HUES64 (cell line): ENCODE measurements around the gene CCDC187.

Experiments used
- H3K27ac ChIP-seq: 2 replicates; pipeline ENCODE4 v1.7.0; 2013; ENCODE audit warnings: low read depth, low read length, inconsistent platforms
- H3K27me3 ChIP-seq: 2 replicates; pipeline ENCODE4 v1.6.1; 2013; ENCODE audit warnings: mild to moderate bottlenecking, low read length; ENCODE audit not compliant: insufficient read depth
- H3K36me3 ChIP-seq: 2 replicates; pipeline ENCODE4 v1.6.1; 2013; ENCODE audit warnings: mild to moderate bottlenecking, low read length; ENCODE audit not compliant: insufficient read depth
- H3K4me1 ChIP-seq: 2 replicates; pipeline ENCODE4 v1.6.1; 2013; ENCODE audit warnings: mild to moderate bottlenecking, low read length, moderate library complexity; ENCODE audit not compliant: insufficient read depth
- H3K4me3 ChIP-seq: 2 replicates; pipeline ENCODE4 v1.5.1; 2013; ENCODE audit warnings: mild to moderate bottlenecking, low read length, moderate library complexity
- H3K9ac ChIP-seq: 2 replicates; pipeline ENCODE4 v1.6.1; 2013; ENCODE audit warnings: mild to moderate bottlenecking, low read depth, low read length
- H3K9me3 ChIP-seq: 2 replicates; pipeline ENCODE4 v1.6.1; 2013; ENCODE audit warnings: low read depth, low read length; ENCODE audit not compliant: insufficient read depth
- WGBS: fragments of 150-250, 120-280 bp; methylation state at CpG from one replicate; pipeline ENCODE4 v1.1.7; 2013; ENCODE audit warnings: missing lambda C conversion rate; 5-methylcytosine and 5-hydroxymethylcytosine counted together

The CCDC187 gene

DNA sequence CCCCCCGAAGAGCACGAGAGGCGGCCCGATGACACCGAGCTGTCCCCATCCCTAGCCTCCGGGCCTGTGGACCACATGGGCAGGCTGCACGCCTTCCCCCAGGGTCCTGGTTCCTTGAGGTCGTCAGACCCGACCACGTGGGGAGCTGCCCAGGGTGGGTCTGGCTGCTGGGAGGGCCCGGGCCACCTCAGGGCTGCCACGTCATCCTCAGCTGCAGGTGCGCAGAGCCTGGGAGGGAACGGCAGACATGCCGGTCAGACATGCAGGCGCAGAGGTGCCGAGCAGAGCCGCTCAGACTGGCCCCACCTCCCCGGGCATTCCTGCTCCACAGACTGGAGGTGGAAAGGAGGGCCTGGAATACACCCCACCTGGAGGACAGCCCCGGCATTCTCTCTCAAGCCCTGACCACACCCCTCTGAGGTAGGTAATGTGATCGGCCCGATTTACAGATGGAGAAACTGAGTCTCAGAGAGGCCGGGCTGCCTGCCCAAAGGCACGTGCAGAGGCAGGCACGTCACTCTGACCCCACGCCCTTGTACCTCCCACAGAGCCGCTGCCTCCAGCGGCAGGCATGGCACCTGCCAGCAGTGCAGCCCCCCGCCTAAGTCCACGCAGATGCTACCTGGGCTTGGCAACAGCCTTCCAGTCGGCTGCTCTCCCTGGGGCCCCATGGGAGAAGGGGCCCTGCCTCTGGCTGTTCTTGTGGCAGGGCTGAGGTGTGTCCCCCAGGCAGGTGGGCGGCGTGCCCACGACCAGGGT, 649 bp downstream of the CCDC187 start:
- Histone ChIP-seq H3K4me1 (no peaks in the 10 kb centered on the region), H3K27ac (no peak overlapping the region), H3K36me3 (no peaks in the 10 kb centered on the region), H3K4me3 (no peak overlapping the region), H3K9ac (no peak overlapping the region), H3K27me3 (no peaks in the 10 kb centered on the region), H3K9me3 (no peaks in the 10 kb centered on the region)
- WGBS: 92% methylated on average over 34 of the region's 34 CpGs

DNA sequence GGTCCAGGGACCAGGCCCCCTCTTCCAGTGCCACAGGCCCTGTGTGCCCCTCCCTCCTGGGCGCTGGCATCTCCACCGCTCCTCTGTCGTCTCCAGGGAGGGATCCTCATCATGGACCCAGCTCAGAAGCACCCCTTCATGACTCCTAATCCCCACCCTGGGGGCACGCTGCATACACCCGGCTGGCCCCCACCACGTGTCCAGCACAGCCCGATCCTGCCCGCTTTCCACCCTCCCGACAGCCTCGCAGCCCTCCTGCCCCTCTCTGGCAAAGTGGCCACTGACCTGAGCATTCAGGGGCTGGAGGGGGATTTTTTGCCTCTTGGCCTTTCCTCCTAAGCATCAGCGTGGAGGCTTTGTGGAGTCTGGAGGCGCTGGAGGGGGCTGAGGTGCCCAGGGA, 1.4 kb downstream of the CCDC187 start:
- Histone ChIP-seq H3K9me3 (no peaks in the 10 kb centered on the region), H3K4me3 (no peak overlapping the region), H3K4me1 (no peaks in the 10 kb centered on the region), H3K27me3 (no peaks in the 10 kb centered on the region), H3K9ac (no peak overlapping the region), H3K27ac (no peak overlapping the region), H3K36me3 (no peaks in the 10 kb centered on the region)
- 93% methylated on average over 12 of the region's 12 CpGs for WGBS

DNA sequence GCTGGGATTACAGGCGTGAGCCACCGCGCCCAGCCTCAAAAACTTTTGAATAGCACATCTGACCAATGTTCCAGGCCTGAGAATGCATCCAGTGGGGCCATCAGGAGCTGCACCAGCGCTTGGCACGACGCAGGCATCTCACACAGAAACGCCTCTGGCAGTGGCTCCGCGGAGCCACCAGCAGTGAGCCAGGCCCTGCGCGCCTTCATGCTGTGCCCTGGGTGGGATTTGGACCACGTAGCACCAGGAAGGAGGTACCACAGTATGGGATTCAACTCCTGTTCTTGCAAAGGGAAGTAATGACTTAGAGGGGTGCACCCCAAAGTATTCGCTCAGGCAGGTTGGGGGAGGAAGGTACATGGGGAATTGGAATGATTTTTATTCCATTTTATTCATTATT, 3.0 kb downstream of the CCDC187 start:
- H3K9me3 ChIP-seq: no peaks in the 10 kb centered on the region
- 96% methylated on average over 13 of the region's 13 CpGs for WGBS
- no peaks in the 10 kb centered on the region for H3K4me1 ChIP-seq
- H3K27me3 ChIP-seq: no peaks in the 10 kb centered on the region
- H3K4me3 ChIP-seq: no peak overlapping the region
- H3K27ac ChIP-seq: no peak overlapping the region
- H3K36me3 ChIP-seq: no peaks in the 10 kb centered on the region
- H3K9ac ChIP-seq: no peak overlapping the region

DNA sequence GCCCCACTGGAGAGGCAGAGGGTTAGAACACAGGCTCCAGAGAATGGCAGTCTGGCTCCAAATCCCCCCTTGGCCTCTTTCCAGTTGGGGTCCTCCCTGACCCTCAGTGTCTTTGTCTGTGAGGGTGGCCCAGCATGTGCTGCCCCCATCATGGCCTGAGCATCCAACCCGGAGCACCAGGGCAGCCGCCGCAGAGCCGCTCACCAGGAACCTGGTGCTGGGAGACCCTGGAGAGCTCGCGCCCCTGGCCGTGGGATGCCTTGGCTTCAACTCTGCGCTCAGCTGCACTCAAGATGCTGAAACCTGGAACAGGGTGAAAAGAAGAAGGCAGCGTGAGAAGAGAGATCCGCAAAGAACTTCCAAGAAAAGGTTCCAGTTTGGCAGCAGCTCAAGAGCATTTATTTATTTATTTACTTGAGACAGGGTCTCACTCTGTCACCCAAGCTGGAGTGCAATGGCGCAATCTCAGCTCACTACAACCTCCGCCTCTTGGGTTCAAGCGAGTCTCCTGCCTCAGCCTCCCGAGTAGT, 3.8 kb downstream of the CCDC187 start:
- no peak overlapping the region for H3K4me3 ChIP-seq
- H3K4me1 ChIP-seq: no peaks in the 10 kb centered on the region
- no peaks in the 10 kb centered on the region for H3K36me3 ChIP-seq
- H3K27ac ChIP-seq: no peak overlapping the region
- no peaks in the 10 kb centered on the region for H3K9me3 ChIP-seq
- no peak overlapping the region for H3K9ac ChIP-seq
- 94% methylated on average over 14 of the region's 14 CpGs for WGBS
- H3K27me3 ChIP-seq: no peaks in the 10 kb centered on the region

DNA sequence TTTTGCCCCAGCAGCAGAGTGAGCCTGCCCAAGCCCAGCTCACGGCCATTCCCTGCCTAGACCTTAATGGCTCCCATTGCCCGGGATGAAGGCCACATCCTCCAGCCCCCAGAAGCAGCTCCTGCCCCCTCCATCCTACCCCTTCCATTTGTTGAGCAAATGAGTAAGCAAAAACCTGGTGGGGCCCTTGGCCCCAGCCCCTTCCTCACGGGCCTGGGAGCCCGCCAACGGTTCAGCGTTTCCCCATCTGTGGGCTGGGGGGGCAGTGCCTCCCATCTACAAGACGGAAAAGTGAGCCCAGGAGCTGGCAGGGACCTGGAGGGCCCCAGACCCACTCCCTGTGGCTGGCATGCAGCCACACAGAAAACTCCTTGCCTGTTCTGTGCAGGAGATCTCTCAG, 4.4 kb downstream of the CCDC187 start:
- H3K4me3 ChIP-seq: no peak overlapping the region
- H3K4me1 ChIP-seq: no peaks in the 10 kb centered on the region
- no peaks in the 10 kb centered on the region for H3K36me3 ChIP-seq
- no peaks in the 10 kb centered on the region for H3K9me3 ChIP-seq
- 84% methylated on average over 7 of the region's 7 CpGs for WGBS
- H3K9ac ChIP-seq: no peak overlapping the region
- no peak overlapping the region for H3K27ac ChIP-seq
- H3K27me3 ChIP-seq: no peaks in the 10 kb centered on the region

- H3K4me3 ChIP-seq: no peak overlapping the region
- H3K27me3 ChIP-seq: no peaks in the 10 kb centered on the region
- WGBS: 89% methylated on average over 18 of the region's 18 CpGs
- H3K4me1 ChIP-seq: no peaks in the 10 kb centered on the region
- no peak overlapping the region for H3K27ac ChIP-seq
- no peak overlapping the region for H3K9ac ChIP-seq
- H3K9me3 ChIP-seq: no peaks in the 10 kb centered on the region
- no peaks in the 10 kb centered on the region for H3K36me3 ChIP-seq
Measured at GRCh38 chr9:136299116-136299515, 4.8 kb downstream of the CCDC187 start.

- H3K9me3 ChIP-seq: no peaks in the 10 kb centered on the region
- H3K27ac ChIP-seq: no peak overlapping the region
- H3K27me3 ChIP-seq: no peaks in the 10 kb centered on the region
- no peaks in the 10 kb centered on the region for H3K36me3 ChIP-seq
- H3K4me1 ChIP-seq: no peaks in the 10 kb centered on the region
- WGBS: 75% methylated on average over 26 of the region's 26 CpGs
- no peak overlapping the region for H3K9ac ChIP-seq
- H3K4me3 ChIP-seq: no peak overlapping the region
Measured at GRCh38 chr9:136297766-136298735, 5.8 kb downstream of the CCDC187 start.

- no peaks in the 10 kb centered on the region for H3K9me3 ChIP-seq
- no peak overlapping the region for H3K4me3 ChIP-seq
- H3K36me3 ChIP-seq: no peaks in the 10 kb centered on the region
- no peak overlapping the region for H3K27ac ChIP-seq
- no peak overlapping the region for H3K9ac ChIP-seq
- 92% methylated on average over 25 of the region's 25 CpGs for WGBS
- H3K27me3 ChIP-seq: no peaks in the 10 kb centered on the region
- H3K4me1 ChIP-seq: no peaks in the 10 kb centered on the region
Measured at GRCh38 chr9:136297016-136297691, 6.7 kb downstream of the CCDC187 start.

DNA sequence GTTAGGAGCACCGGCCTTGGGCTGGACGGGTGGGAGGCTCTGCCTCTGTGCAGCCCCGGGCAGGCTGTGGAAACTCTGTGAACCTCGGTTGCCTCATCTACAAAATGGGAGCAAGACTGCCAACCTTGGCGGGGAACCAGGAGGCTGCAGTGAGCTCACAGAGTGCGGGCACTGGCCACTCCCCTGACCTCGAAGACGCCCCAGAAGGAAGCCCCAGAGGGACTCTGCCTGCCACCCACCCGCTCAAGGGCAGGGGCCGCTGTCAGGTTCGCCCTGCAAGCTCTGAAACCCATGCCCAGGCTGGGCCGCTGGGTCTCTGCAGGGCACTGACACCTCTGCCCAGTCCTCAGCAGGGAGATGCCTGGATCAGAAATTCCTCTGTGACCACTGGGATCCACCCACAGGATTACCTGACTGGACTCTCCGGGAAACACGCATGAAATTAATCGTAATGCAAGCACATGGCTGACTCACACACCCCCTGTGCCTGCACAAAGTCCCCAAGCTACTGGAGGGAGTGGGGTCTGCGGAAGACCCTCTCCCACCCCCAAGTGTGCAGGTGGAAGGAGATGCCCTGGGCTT, 7.4 kb downstream of the CCDC187 start:
- H3K36me3 ChIP-seq: no peaks in the 10 kb centered on the region
- no peaks in the 10 kb centered on the region for H3K27me3 ChIP-seq
- H3K27ac ChIP-seq: no peak overlapping the region
- 92% methylated on average over 16 of the region's 16 CpGs for WGBS
- no peaks in the 10 kb centered on the region for H3K9me3 ChIP-seq
- no peak overlapping the region for H3K4me3 ChIP-seq
- H3K4me1 ChIP-seq: no peaks in the 10 kb centered on the region
- H3K9ac ChIP-seq: no peak overlapping the region

- H3K4me1 ChIP-seq: no peaks in the 10 kb centered on the region
- H3K9ac ChIP-seq: no peak overlapping the region
- H3K27ac ChIP-seq: no peak overlapping the region
- H3K36me3 ChIP-seq: no peaks in the 10 kb centered on the region
- 92% methylated on average over 36 of the region's 37 CpGs for WGBS
- no peak overlapping the region for H3K4me3 ChIP-seq
- no peaks in the 10 kb centered on the region for H3K9me3 ChIP-seq
- H3K27me3 ChIP-seq: no peaks in the 10 kb centered on the region
Measured at GRCh38 chr9:136295542-136296433, 8.1 kb downstream of the CCDC187 start.
